ENCODE results near the gene DDC. TPM values are rescaled to one million over a fixed set of nuclear protein-coding genes. Genes with fewer than 3 reads are reported as not detected.

DDC gene
- total RNA-seq, 1 donor from 2014 or later: not detected

DNA sequence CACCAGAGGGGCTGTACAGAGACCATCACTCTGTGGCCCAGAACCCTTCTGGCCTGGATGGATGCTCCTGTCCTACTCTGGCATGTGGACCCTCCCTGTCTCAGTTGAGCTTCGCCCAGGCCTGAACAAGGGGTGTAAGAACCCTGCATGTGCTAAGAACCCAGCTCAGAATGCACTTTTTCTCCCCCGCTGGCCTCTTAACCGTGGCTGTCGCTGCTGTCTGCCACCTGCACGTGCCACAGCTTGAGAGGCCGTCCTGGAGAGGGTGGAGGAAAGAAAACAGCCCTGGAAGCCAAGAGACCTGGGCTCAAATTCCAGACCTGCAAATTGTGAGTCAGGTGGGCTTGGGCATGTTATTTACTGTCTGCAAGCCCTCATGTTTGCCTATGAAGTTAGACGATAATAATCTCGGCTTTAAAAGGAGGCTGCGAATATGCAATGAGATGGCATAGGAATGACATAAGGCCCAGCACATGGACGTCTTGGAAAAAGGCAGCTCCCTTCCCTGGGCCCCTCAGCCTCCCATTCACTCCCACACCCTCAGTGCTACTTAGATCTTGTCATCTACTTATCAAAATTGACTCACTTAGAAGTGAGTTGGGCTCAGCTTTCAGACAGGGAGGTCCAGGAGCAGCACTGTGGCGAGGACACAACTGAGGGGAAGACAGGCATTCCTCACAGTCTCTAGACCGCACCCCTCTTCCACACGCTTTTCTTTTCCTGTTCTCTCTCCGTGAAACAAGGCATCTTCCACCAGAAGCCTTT, 146.5 kb downstream of the DDC start:
- no peak for DNase-seq (ENCODE audit: low read depth)

- DNase-seq (ENCODE audit: low read depth): peak; percentile 84
Measured at GRCh38 chr7:50418086-50418515, 147.1 kb downstream of the DDC start.

DNA sequence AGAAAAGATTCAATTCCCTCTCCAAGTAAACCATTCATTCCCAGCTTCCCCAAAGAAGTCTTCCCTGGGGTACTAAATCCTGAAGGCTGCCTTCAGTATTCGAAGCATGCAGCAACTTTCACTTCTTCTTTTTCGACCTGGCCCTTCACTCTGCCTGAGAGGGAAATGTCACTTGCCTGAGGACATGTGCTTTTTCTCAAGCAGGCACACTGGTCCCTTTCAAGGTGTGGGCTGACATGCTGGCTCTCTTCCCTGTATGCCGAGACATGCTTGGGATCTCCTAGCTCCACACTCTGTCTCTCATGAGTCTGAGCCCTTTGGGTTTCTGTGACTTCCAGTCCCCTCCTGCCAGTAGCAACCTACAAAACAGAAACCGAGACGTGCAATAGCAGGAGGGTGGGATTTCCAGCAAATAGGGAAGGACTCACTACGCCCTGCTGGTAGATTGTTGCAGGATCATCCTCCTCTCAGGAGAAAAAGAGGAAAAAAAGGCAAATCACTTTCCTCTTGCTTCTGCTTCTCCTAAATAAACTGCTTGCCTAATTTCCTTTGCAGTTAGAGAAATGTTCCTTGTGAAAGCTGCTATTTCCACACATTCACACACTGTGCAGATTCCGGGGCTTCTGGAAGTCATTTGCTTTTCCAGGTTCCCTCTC, 148.6 kb downstream of the DDC start:
- DNase-seq (ENCODE audit: low read depth): no peak

- DNase-seq (ENCODE audit: low read depth): no peak
Measured at GRCh38 chr7:50415844-50416364, 149.3 kb downstream of the DDC start.

DNA sequence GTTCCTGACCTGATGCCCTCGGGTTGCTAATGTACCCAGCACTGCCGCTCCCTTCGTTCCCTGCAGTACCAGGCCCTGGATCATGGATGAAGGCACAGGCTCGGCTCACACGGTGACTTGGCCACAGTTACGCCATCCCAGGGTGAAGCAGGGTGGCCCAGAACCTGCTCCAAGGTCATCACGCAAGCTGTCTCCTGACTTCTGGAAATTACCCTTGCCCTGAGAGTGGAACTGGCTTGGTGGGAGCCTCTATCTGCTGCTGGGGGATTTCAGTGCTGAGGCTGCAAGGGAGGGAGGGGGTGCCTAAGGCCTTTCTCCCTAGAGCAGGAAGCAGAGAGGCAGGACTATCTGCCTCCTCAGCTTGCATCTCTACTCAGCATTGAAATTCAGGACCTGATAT, 151.6 kb downstream of the DDC start:
- no peak for DNase-seq (ENCODE audit: low read depth)

DNA sequence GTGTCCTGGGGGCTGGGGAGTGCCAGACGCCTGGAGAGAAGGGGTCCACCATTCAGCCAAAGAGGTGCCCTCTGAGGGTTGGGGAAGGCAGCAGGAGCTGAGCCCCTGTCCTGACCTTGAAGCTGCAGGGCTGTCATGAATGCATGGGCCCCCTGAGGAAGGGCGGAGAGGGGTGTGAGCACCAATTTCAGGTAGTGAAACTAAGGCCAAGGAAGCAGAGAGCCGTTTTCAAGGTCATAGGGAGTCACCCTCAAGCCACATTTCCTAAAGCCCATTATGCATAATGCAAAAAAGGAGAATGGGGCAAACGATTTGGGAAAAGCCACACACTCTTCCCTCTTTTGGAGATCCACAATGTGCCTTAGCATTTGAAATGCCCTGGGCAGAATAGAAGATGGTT, 152.2 kb downstream of the DDC start:
- DNase-seq (ENCODE audit: low read depth): no peak

- DNase-seq (ENCODE audit: low read depth): no peak
Measured at GRCh38 chr7:50411332-50411731, 153.9 kb downstream of the DDC start.

GRCh38 chr7:50409856-50410745, 155.1 kb downstream of the DDC start:
- no peak for DNase-seq (ENCODE audit: low read depth)

Other genes with a start within 250 kb of the DDC start
- 14.7 and 16.5 TPM in 2 replicates for gene FIGNL1, start 115.1 kb downstream of the DDC start, total RNA-seq
- 31.5 and 32.3 TPM in 2 replicates for gene GRB10, start 217.5 kb upstream of the DDC start, total RNA-seq